ENCODE data around the gene SLC9A3. TPM values are rescaled to one million over a fixed set of nuclear protein-coding genes. Genes with fewer than 3 reads are reported as not detected.
A peak's percentile ranks its signal among the peaks of the same experiment; 100 is the strongest.

The SLC9A3 gene
- total RNA-seq, 4 donors from 2014 or later: 4.8 to 701 (median 183) TPM

DNA sequence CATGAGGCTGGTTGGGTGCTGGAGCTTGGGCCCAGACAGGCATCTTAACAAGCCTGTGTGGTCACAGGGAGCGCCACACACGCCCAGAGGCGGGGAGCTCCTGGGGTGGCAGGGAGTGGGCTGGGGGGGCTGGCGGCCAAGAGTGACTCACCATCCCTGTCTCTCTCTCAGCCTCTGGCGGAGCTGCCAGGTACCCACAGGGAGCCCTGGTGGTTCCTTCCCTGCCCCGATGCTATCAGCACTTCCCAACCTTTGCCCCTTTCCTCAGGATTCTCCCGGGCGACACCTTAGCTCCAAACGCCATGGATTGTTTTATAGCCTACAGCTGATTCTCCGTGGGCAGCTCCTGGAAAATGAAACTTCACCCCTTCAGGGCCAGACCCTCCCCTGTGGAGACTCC is 5.5 kb downstream of the SLC9A3 start:
- H3K4me3 ChIP-seq: no peak overlapping the region
- intact Hi-C loops (cut with DNase I; ENCODE audit: low total_unique reads): no loop called here

DNA sequence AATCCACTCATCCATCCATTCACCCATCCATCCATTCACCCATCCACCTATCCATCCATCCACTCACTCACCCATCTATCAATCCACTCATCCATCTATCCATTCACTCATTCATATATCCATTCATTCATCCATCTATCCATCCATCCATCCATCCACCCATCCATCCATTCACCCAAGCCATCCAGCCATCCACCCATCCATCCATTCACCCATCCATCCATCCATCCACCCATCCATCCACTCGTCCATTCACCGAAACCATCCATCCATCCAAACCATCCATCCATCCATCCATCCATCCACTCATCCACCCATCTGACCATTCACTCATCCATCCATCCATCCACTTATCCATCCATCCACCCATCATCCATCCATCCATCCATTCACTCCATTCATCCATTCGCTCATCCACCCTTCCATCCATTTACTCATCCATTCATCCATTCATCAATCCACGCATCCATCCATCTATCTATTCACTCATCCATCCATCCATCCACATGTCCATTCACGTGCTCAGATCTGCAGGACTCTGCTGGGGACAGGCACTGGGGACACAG is 6.6 kb downstream of the SLC9A3 start:
- Histone ChIP-seq H3K36me3 (no peaks in the 10 kb centered on the region), H3K27ac (no peak overlapping the region), H3K4me3 (no peak overlapping the region), H3K27me3 (peaks cover 45% of the 10 kb centered on the region), H3K4me1 (peaks cover 0 to 18% (median 11%) of the 10 kb centered on the region in 4 donors), H3K9me3 (no peaks in the 10 kb centered on the region)
- in situ Hi-C loops (cut with MboI; ENCODE audit: low pct_ligation_motif_present in 1 of 4, low pct_unique_long_range_greater_than_20kb in 1 of 4, low sequenced_read_pairs in 3 of 4): no loop called here
- intact Hi-C loops (cut with DNase I; ENCODE audit: low total_unique reads): no loop called here
- no peak for DNase-seq
- TF ChIP-seq EP300 (IDR thresholded peaks at IDR 0.05; ENCODE audit: low read depth) (no peak), POLR2A (IDR thresholded peaks at IDR 0.05) (no peak)
- WGBS, 2 donors (ENCODE audit: low coverage in 1 of 2): 91 to 95% methylated on average over 4 to 5 of the region's 5 CpGs

More for the DNA sequence above, 5.5 kb downstream of the SLC9A3 start:
- in situ Hi-C loops (cut with MboI; ENCODE audit: low pct_ligation_motif_present in 1 of 4, low pct_unique_long_range_greater_than_20kb in 1 of 4, low sequenced_read_pairs in 3 of 4): no loop called here
- Histone ChIP-seq H3K27me3 (peaks cover 56% of the 10 kb centered on the region), H3K27ac (peak overlapping the region in 3 of 4 donors; percentile 15 to 51 (median 31)), H3K36me3 (no peaks in the 10 kb centered on the region), H3K4me1 (peaks cover 5 to 29% (median 21%) of the 10 kb centered on the region in 4 donors), H3K9me3 (no peaks in the 10 kb centered on the region)
- peak; percentile 77 for DNase-seq
- TF ChIP-seq POLR2A (IDR thresholded peaks at IDR 0.05) (no peak), POLR2AphosphoS5 (IDR thresholded peaks at IDR 0.05) (no peak), EP300 (IDR thresholded peaks at IDR 0.05; ENCODE audit: low read depth) (no peak)
- TF ChIP-seq, protein P1, sequence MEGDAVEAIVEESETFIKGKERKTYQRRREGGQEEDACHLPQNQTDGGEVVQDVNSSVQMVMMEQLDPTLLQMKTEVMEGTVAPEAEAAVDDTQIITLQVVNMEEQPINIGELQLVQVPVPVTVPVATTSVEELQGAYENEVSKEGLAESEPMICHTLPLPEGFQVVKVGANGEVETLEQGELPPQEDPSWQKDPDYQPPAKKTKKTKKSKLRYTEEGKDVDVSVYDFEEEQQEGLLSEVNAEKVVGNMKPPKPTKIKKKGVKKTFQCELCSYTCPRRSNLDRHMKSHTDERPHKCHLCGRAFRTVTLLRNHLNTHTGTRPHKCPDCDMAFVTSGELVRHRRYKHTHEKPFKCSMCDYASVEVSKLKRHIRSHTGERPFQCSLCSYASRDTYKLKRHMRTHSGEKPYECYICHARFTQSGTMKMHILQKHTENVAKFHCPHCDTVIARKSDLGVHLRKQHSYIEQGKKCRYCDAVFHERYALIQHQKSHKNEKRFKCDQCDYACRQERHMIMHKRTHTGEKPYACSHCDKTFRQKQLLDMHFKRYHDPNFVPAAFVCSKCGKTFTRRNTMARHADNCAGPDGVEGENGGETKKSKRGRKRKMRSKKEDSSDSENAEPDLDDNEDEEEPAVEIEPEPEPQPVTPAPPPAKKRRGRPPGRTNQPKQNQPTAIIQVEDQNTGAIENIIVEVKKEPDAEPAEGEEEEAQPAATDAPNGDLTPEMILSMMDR (IDR thresholded peaks at IDR 0.05): peak in 1 of 5 experiments; percentile 19
- 36% methylated on average over 10 of the region's 10 CpGs; no CpG with 5 or more reads in 1 of the 2 donors for WGBS, 2 donors (ENCODE audit: low coverage in 1 of 2)

DNA sequence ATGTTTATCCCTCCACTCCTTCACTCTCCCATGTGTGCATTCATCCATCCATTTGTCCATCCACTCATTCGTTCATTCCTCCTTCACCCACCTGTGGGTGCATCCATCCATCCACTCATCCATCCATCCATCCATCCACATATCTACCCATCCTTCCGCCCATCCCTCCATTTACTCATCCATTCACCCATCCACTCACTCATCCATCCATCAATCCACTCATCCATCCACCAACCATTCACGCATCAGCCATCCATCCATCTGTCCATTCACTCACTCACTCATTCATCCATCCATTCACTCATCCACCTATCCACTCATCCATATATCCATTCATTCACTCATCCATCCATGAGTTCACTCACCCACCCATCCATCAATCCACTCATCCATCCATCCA is 7.3 kb downstream of the SLC9A3 start:
- no peak for DNase-seq
- in situ Hi-C loops (cut with MboI; ENCODE audit: low pct_ligation_motif_present in 1 of 4, low pct_unique_long_range_greater_than_20kb in 1 of 4, low sequenced_read_pairs in 3 of 4): no loop called here
- TF ChIP-seq EP300 (IDR thresholded peaks at IDR 0.05; ENCODE audit: low read depth) (no peak), POLR2AphosphoS5 (IDR thresholded peaks at IDR 0.05) (no peak), POLR2A (IDR thresholded peaks at IDR 0.05) (no peak)
- TF ChIP-seq, protein P1 (IDR thresholded peaks at IDR 0.05): no peak
- Histone ChIP-seq H3K4me3 (no peak overlapping the region), H3K9me3 (no peaks in the 10 kb centered on the region), H3K27ac (no peak overlapping the region), H3K27me3 (peaks cover 39% of the 10 kb centered on the region), H3K36me3 (no peaks in the 10 kb centered on the region), H3K4me1 (peaks cover 0 to 18% (median 10%) of the 10 kb centered on the region in 4 donors)
- intact Hi-C loops (cut with DNase I; ENCODE audit: low total_unique reads): no loop called here
- WGBS, 2 donors (ENCODE audit: low coverage in 1 of 2): 90 to 92% methylated on average over 3 of the region's 3 CpGs

DNA sequence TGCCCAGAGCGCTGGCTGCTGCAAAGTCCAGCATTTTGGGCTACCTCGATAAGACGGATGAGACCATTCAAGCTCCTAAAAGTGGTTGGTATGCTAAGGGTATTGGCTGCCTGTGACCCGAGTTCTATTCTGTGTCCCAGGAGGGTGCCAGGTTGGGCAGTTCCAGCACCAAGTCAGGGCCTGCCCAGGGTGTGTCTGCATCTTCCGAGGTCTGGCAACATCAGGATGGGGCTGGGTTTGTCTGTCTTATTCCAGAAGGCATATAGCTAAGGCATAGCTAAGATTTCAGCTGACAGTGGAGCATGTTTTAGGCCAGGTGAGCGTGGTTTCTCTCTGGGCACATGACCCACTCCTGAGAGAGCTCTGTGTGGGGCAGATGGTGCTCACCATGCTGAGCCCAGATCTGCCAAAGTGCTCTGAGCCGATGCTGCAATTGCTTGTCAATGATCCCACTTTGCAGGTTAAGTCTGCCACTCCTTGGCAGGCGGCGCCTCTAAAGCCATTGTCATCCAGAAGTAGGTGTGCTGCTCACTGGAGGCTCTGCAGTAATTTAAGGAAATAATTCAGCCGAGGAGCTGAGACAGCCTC is 7.8 kb downstream of the SLC9A3 start:
- H3K4me1 ChIP-seq: peaks cover 0 to 18% (median 10%) of the 10 kb centered on the region in 4 donors
- H3K27ac ChIP-seq: no peak overlapping the region
- no peak for DNase-seq
- H3K4me3 ChIP-seq: no peak overlapping the region
- 82% methylated on average over 10 of the region's 10 CpGs; no CpG with 5 or more reads in 1 of the 2 donors for WGBS, 2 donors (ENCODE audit: low coverage in 1 of 2)
- H3K27me3 ChIP-seq: peaks cover 33% of the 10 kb centered on the region
- intact Hi-C loops (cut with DNase I; ENCODE audit: low total_unique reads): no loop called here
- H3K36me3 ChIP-seq: no peaks in the 10 kb centered on the region
- in situ Hi-C loops (cut with MboI; ENCODE audit: low pct_ligation_motif_present in 1 of 4, low pct_unique_long_range_greater_than_20kb in 1 of 4, low sequenced_read_pairs in 3 of 4): no loop called here
- H3K9me3 ChIP-seq: no peaks in the 10 kb centered on the region
- TF ChIP-seq, protein P1 (IDR thresholded peaks at IDR 0.05): no peak

All from transverse colon (tissue), 4 donors.